Upper lobe of left lung (tissue), 6 donors: ENCODE data around the gene SFTPB. TPM values are rescaled to one million over a fixed set of nuclear protein-coding genes. Genes with fewer than 3 reads are reported as not detected.
"Not testable (repeated sequence)": the region's sequence is repeated elsewhere in the genome, so short reads cannot be mapped to it uniquely, and the experiment has no call there.

Experiments used
- ATAC-seq, 2 donors: fragments of 200-7000 bp; cut with Tn5 transposase; one replicate each; pipeline ENCODE4 v1.9.1; 2022; ENCODE audit warnings: mild to moderate bottlenecking in 2 of 2, moderate library complexity in 2 of 2; ENCODE audit not compliant: low FRiP score in 2 of 2
- DNase-seq, 2 donors: peaks; one replicate each; pipeline ENCODE4 v3.0.0-alpha.2; 2019 to 2020
- H3K27ac ChIP-seq, 4 donors: fragments of 200-600 bp; sonication (generic); one replicate each; pipeline ENCODE4 v1.5.1; 2016 to 2019
- H3K27me3 ChIP-seq, 4 donors: fragments of 200-600 bp; sonication (generic); one replicate each; pipeline ENCODE4 v1.5.1; 2017 to 2019
- H3K36me3 ChIP-seq, 4 donors: fragments of 200-600 bp; sonication (generic); one replicate each; pipeline ENCODE4 v1.5.1; 2016 to 2019
- H3K4me1 ChIP-seq, 4 donors: fragments of 200-600 bp; sonication (generic); one replicate each; pipeline ENCODE4 v1.5.1; 2018 to 2019
- H3K4me3 ChIP-seq, 4 donors: fragments of 200-600 bp; sonication (generic); one replicate each; pipeline ENCODE4 v1.5.1; 2017 to 2019; ENCODE audit warnings: mild to moderate bottlenecking in 2 of 4, moderate library complexity in 1 of 4
- H3K9me3 ChIP-seq, 4 donors: fragments of 200-600 bp; sonication (generic); one replicate each; pipeline ENCODE4 v1.5.1; 2018 to 2019
- EP300 ChIP-seq, 4 donors: sonication (generic); formaldehyde crosslinking; IDR thresholded peaks; one replicate each; pipeline ENCODE4 v1.5.1; 2017; ENCODE audit warnings: antibody characterized with exemption in 4 of 4, control low read depth in 2 of 4
- POLR2A ChIP-seq, 4 donors: fragments of 450-650 bp; IDR thresholded peaks; one replicate each; pipeline ENCODE4 v1.5.1; 2016 to 2017; ENCODE audit warnings: antibody characterized with exemption in 4 of 4, mild to moderate bottlenecking in 2 of 4
- POLR2AphosphoS5 ChIP-seq, 2 donors: sonication (generic); formaldehyde crosslinking; IDR thresholded peaks; one replicate each; pipeline ENCODE4 v1.5.1; 2017; ENCODE audit warnings: antibody characterized with exemption in 2 of 2
- WGBS, 2 donors: methylation state at CpG; one replicate each; pipeline ENCODE4 v1.1.5; 2017 to 2018; 5-methylcytosine and 5-hydroxymethylcytosine counted together
- total RNA-seq, 6 donors: library from RNA; depleted of rRNA in 4 of 6; stranded (reverse); fragments of >200 nt in 4 of 6; gene quantifications; one replicate each; pipeline versions ENCODE4 v1.1.0 to v1.2.1, GENCODE V29; 2016 to 2021
- TF ChIP-seq, protein P1 (sequence below), 6 experiments: fragments of 450-650 bp in 4 of 6; fragments of 200-600 bp in 2 of 6; sonication (generic) in 2 of 6; IDR thresholded peaks; one replicate each; pipeline ENCODE4 v1.5.1; 2016 to 2019; ENCODE audit warnings: antibody characterized with exemption in 6 of 6
- donor health status: DM: no; HTN: no; CAD: no; lungs with moderate emphysema.
- donor health status: DM: no; HTN: yes; CAD: no; lungs with severe emphysema.

Gene SFTPB
- total RNA-seq: over 10,000 TPM; 10,501 to 67,270 (median 33,394) TPM

DNA sequence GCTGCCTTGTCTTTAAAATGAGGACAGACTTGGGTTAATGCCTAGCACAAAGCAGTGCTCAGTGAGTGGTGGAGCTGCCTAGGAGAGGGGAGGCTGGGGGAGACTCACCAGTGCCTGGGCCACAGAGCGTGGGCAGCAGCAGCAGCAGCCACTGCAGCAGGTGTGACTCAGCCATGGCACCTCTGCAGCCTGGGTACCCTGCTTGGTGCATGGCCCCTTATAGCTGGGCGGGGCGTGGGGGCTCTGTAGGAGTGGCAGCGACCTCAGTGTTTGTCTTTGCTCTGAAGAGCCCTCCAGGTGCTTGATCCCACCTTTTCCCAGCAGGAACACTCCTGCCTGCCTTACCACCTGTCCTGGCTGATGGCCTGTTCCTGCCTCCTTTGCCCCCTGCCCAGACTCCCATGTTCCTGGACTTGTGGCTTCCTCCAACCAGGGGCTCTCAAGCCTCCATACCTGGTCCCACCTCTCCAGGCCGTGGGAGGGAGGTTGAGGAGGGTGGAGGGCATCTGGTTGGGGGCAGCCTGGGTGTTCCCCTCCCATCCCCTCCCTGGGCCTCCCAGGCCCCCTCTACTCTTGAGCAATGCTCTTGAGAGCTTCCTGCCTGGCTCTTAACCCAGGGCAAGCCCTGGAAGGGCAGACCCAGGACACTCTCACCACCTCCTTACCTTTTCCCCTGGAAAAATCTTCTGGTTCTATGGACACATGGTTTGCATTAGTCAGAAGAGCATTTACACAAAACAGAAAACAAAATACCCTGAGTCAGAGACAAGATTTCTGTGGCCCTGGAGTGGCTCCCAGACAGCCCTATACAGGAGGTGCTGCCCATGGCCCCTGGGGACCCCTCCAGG is at the start of gene SFTPB:
Gene SFTPB (minus strand): TSS at position 191 of the 848 bp plus-strand sequence. CDS start 16 bp downstream, at position 175.
- H3K4me1 ChIP-seq: peaks cover 12 to 31% (median 23%) of the 10 kb centered on the region in 4 donors
- ATAC-seq (peak; percentile 55 to 86), DNase-seq (peak; percentile 88 to 91)
- peak within 1 kb of the TSS; percentile 86 to 97 (median 92) for H3K27ac ChIP-seq
- WGBS, 2 donors: 56 to 78% methylated on average over 3 to 5 of the region's 5 CpGs
- no peaks in the 10 kb centered on the region for H3K9me3 ChIP-seq
- peak within 1 kb of the TSS; percentile 4 to 53 (median 52) for H3K4me3 ChIP-seq
- H3K36me3 ChIP-seq: peaks cover 6 to 20% (median 13%) of the 10 kb centered on the region in 4 donors
- TF ChIP-seq POLR2A (IDR thresholded peaks at IDR 0.05) (peak; percentile 63 to 100 (median 78)), POLR2AphosphoS5 (IDR thresholded peaks at IDR 0.05) (peak; percentile 82 to 95), EP300 (IDR thresholded peaks at IDR 0.05) (peak; percentile 66 to 99 (median 96))
- TF ChIP-seq, protein P1, sequence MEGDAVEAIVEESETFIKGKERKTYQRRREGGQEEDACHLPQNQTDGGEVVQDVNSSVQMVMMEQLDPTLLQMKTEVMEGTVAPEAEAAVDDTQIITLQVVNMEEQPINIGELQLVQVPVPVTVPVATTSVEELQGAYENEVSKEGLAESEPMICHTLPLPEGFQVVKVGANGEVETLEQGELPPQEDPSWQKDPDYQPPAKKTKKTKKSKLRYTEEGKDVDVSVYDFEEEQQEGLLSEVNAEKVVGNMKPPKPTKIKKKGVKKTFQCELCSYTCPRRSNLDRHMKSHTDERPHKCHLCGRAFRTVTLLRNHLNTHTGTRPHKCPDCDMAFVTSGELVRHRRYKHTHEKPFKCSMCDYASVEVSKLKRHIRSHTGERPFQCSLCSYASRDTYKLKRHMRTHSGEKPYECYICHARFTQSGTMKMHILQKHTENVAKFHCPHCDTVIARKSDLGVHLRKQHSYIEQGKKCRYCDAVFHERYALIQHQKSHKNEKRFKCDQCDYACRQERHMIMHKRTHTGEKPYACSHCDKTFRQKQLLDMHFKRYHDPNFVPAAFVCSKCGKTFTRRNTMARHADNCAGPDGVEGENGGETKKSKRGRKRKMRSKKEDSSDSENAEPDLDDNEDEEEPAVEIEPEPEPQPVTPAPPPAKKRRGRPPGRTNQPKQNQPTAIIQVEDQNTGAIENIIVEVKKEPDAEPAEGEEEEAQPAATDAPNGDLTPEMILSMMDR (IDR thresholded peaks at IDR 0.05): no peak
- no peaks in the 10 kb centered on the region for H3K27me3 ChIP-seq

DNA sequence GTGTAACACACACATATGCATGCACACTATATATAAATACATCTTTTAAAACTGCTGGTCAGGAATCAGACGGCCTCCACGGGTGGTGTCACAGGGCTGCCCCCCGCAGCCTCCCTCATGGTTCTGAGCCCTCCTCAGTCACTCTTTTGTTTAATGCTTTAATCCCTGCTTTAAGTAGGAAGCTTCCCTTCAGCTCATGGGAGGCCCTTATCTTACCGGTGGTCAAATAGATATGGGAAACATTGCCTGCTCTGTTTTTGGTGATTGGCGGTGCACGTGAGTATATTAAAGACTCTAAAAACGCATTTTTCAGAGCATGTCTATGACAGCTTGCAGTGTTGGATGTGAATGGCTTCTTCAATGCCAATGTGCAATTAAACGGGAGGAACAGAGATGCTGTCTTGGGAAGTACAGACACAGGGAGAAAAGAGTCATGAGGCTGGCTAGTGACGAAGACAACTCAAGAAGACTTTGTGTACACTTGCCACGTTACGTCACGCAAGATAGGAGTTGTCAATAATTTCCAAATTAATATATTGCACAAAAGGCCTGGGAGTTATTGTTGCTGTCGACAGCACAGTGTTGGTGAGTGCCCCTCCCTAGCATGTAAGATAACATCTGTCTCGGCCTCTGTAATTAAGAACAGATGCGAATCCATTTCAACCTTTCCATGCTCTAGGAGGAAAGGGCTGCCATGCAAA is 49.5 kb upstream of the SFTPB start:
- no peak for DNase-seq
- no peaks in the 10 kb centered on the region for H3K9me3 ChIP-seq
- peak overlapping the region in 3 of 4 donors; percentile 0 to 46 (median 15) for H3K27ac ChIP-seq
- no peaks in the 10 kb centered on the region for H3K27me3 ChIP-seq
- TF ChIP-seq, protein P1 (IDR thresholded peaks at IDR 0.05): no peak
- TF ChIP-seq POLR2AphosphoS5 (IDR thresholded peaks at IDR 0.05) (no peak), POLR2A (IDR thresholded peaks at IDR 0.05) (peak in 1 of 4 donors; percentile 11), EP300 (IDR thresholded peaks at IDR 0.05) (peak in 1 of 4 donors; percentile 8)
- H3K4me3 ChIP-seq: no peak overlapping the region
- peaks cover 34 to 55% (median 40%) of the 10 kb centered on the region in 4 donors for H3K4me1 ChIP-seq
- H3K36me3 ChIP-seq: no peaks in the 10 kb centered on the region
- ATAC-seq: peak in 1 of 2 donors; percentile 61
- WGBS, 2 donors: 70 to 77% methylated on average over 15 of the region's 15 CpGs

GRCh38 chr2:85716346-85716914 is 48.4 kb upstream of the SFTPB start:
- Histone ChIP-seq H3K36me3 (no peaks in the 10 kb centered on the region), H3K27me3 (no peaks in the 10 kb centered on the region), H3K27ac (peak overlapping the region in 2 of 4 donors; percentile 58 to 71), H3K9me3 (no peaks in the 10 kb centered on the region), H3K4me1 (peaks cover 37 to 64% (median 46%) of the 10 kb centered on the region in 4 donors), H3K4me3 (no peak overlapping the region)
- 62 to 79% methylated on average over 13 of the region's 13 CpGs for WGBS, 2 donors
- ATAC-seq: no peak
- DNase-seq: peak in 1 of 2 donors; percentile 35
- TF ChIP-seq, protein P1 (IDR thresholded peaks at IDR 0.05): no peak
- TF ChIP-seq POLR2A (IDR thresholded peaks at IDR 0.05): peak in 1 of 4 donors; percentile 38

- Histone ChIP-seq H3K36me3 (no peaks in the 10 kb centered on the region), H3K4me3 (no peak overlapping the region), H3K27me3 (no peaks in the 10 kb centered on the region), H3K9me3 (no peaks in the 10 kb centered on the region), H3K27ac (peak overlapping the region; percentile 94 to 98 (median 96)), H3K4me1 (peaks cover 48 to 79% (median 60%) of the 10 kb centered on the region in 4 donors)
- DNase-seq (no peak), ATAC-seq (no peak)
- WGBS, 2 donors: 44 to 58% methylated on average over 8 of the region's 8 CpGs
- TF ChIP-seq POLR2A (IDR thresholded peaks at IDR 0.05) (no peak), POLR2AphosphoS5 (IDR thresholded peaks at IDR 0.05) (no peak), EP300 (IDR thresholded peaks at IDR 0.05) (no peak)
- TF ChIP-seq, protein P1 (IDR thresholded peaks at IDR 0.05): no peak
Measured at GRCh38 chr2:85714841-85715240, 46.8 kb upstream of the SFTPB start.

DNA sequence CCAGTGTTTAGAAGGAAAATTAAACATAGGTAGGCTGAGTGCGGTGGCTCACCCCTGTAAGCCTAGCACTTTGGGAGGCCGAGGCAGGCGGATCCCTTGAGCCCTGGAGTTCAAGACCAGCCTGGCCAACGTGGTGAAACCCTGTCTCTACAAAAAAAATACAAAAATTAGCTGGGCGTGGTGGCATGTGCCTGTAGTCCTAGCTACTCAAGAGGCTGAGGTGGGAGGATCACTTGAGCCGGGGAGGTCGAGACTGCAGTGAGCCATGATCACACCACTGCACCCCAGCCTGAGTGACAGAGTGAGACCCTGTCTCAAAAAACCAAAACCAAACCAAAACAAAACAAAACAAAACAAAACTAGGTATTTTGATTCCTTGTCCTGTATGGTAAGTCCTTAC is 46.4 kb upstream of the SFTPB start:
- WGBS, 2 donors: 62 to 71% methylated on average over 7 of the region's 7 CpGs
- H3K36me3 ChIP-seq, H3K4me3 ChIP-seq, H3K9me3 ChIP-seq, ATAC-seq, H3K27me3 ChIP-seq: not testable (repeated sequence)
- Histone ChIP-seq H3K27ac (peak overlapping the region; percentile 94 to 98 (median 96)), H3K4me1 (peaks cover 52 to 79% (median 64%) of the 10 kb centered on the region in 4 donors)
- peak in 1 of 2 donors; percentile 51 for DNase-seq
